Measurements from ENCODE around the gene AUTS2. TPM values are rescaled to one million over a fixed set of nuclear protein-coding genes. Genes with fewer than 3 reads are reported as not detected.

Gene AUTS2
- polyA plus RNA-seq, 3 donors, result 0.08 to 0.35 TPM; not detected in 1

DNA sequence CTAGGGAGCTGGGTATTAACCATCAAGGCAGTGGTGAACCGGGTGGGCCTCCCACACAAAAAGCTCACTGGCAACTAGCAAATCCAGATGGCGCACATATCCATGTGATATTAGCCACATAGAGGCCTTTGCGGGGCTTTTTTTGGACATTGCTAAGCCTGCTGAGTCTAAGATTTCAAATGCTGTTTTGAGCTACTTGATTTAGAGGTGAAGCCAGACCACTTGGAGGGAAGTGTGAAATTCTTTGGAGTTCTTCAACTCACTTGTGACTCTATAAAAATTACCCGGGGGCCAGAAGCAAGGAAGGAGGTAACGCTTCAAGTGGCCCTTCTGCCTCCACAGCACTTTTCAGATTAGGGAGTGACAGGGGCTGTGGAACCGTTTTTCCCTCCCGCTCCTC is 913.9 kb downstream of the AUTS2 start:
- Mint-ChIP-seq H3K9me3 (peaks cover 0 to 6% (median 3%) of the 10 kb centered on the region in 7 donors), H3K27ac (no peak overlapping the region), H3K36me3 (no peaks in the 10 kb centered on the region), H3K4me3 (no peak overlapping the region), H3K4me1 (no peaks in the 10 kb centered on the region), H3K27me3 (ENCODE audit: low read depth in 3 of 3) (peaks cover 0 to 2% (median 0%) of the 10 kb centered on the region in 3 donors)
- Histone ChIP-seq H3K27me3 (ENCODE audit: control insufficient read depth in 2 of 2, insufficient read depth in 2 of 2, low read length in 2 of 2) (no peaks in the 10 kb centered on the region), H3K27ac (ENCODE audit: low read depth in 1 of 2, low read length in 2 of 2) (no peak overlapping the region), H3K4me3 (replicated peaks in 1 of 3; ENCODE audit: low read depth in 2 of 3, low read length in 3 of 3) (no peak overlapping the region), H3K36me3 (replicated peaks in 1 of 2; ENCODE audit: control insufficient read depth in 1 of 2, insufficient read depth in 2 of 2, low read length in 2 of 2) (no peaks in the 10 kb centered on the region), H3K9ac (ENCODE audit: insufficient read depth, low read length, poor library complexity, severe bottlenecking) (no peak overlapping the region), H4K20me1 (ENCODE audit: insufficient read depth, low read length) (no peaks in the 10 kb centered on the region), H3K79me2 (ENCODE audit: insufficient read depth, low read length) (no peaks in the 10 kb centered on the region), H3K4me1 (ENCODE audit: control insufficient read depth in 1 of 2, insufficient read depth in 2 of 2, low read length in 2 of 2) (no peaks in the 10 kb centered on the region), H2AFZ (ENCODE audit: insufficient read depth, low read depth, low read length, poor library complexity, severe bottlenecking) (no peak overlapping the region), H3K4me2 (replicated peaks; ENCODE audit: extremely low read depth, low read length, poor library complexity, severe bottlenecking) (no peak overlapping the region), H3K9me3 (replicated peaks in 1 of 2; ENCODE audit: control insufficient read depth in 1 of 2, insufficient read depth in 1 of 2, low read length in 2 of 2) (peaks cover 0 to 5% of the 10 kb centered on the region in 2 donors)
- intact Hi-C loops (cut with micrococcal nuclease), result no loop called here
- no peak for DNase-seq
- TF ChIP-seq, protein P1, sequence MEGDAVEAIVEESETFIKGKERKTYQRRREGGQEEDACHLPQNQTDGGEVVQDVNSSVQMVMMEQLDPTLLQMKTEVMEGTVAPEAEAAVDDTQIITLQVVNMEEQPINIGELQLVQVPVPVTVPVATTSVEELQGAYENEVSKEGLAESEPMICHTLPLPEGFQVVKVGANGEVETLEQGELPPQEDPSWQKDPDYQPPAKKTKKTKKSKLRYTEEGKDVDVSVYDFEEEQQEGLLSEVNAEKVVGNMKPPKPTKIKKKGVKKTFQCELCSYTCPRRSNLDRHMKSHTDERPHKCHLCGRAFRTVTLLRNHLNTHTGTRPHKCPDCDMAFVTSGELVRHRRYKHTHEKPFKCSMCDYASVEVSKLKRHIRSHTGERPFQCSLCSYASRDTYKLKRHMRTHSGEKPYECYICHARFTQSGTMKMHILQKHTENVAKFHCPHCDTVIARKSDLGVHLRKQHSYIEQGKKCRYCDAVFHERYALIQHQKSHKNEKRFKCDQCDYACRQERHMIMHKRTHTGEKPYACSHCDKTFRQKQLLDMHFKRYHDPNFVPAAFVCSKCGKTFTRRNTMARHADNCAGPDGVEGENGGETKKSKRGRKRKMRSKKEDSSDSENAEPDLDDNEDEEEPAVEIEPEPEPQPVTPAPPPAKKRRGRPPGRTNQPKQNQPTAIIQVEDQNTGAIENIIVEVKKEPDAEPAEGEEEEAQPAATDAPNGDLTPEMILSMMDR (IDR thresholded peaks at IDR 0.05), result no peak
- 100% methylated on average over 3 of the region's 7 CpGs for WGBS (ENCODE audit: insufficient coverage)

DNA sequence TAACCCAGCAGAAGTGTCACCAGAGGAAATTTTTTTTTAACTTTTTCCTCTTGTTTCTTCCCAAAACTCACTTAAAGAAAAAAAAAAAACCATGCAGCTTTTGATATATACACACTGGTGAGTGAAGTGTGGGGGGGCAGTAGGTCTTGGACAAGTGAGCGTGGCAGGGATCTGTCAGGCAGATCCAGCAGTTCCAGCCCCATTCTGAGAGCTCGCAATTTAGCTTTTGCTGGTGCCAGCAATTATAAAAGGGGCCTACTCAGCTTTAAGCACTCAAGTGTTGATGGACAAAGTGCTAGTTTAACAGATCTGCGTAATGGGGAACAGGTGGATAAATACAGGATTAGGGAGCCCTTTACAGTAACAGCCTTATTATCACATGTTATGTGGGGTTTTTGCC is 914.5 kb downstream of the AUTS2 start:
- H4K20me1 ChIP-seq (ENCODE audit: insufficient read depth, low read length), result no peaks in the 10 kb centered on the region
- no peaks in the 10 kb centered on the region for H3K36me3 ChIP-seq (replicated peaks in 1 of 2; ENCODE audit: control insufficient read depth in 1 of 2, insufficient read depth in 2 of 2, low read length in 2 of 2)
- no peaks in the 10 kb centered on the region for H3K4me1 Mint-ChIP-seq
- no peak for DNase-seq
- no peaks in the 10 kb centered on the region for H3K79me2 ChIP-seq (ENCODE audit: insufficient read depth, low read length)
- H3K9me3 ChIP-seq (replicated peaks in 1 of 2; ENCODE audit: control insufficient read depth in 1 of 2, insufficient read depth in 1 of 2, low read length in 2 of 2), result peaks cover 0 to 5% of the 10 kb centered on the region in 2 donors
- peaks cover 0 to 2% (median 0%) of the 10 kb centered on the region in 3 donors for H3K27me3 Mint-ChIP-seq (ENCODE audit: low read depth in 3 of 3)
- H3K4me2 ChIP-seq (replicated peaks; ENCODE audit: extremely low read depth, low read length, poor library complexity, severe bottlenecking), result no peak overlapping the region
- H3K9ac ChIP-seq (ENCODE audit: insufficient read depth, low read length, poor library complexity, severe bottlenecking), result no peak overlapping the region
- no peak overlapping the region for H2AFZ ChIP-seq (ENCODE audit: insufficient read depth, low read depth, low read length, poor library complexity, severe bottlenecking)
- intact Hi-C loops (cut with micrococcal nuclease), result no loop called here
- no peak overlapping the region for H3K4me3 Mint-ChIP-seq
- no peaks in the 10 kb centered on the region for H3K36me3 Mint-ChIP-seq
- H3K4me1 ChIP-seq (ENCODE audit: control insufficient read depth in 1 of 2, insufficient read depth in 2 of 2, low read length in 2 of 2), result no peaks in the 10 kb centered on the region
- H3K27me3 ChIP-seq (ENCODE audit: control insufficient read depth in 2 of 2, insufficient read depth in 2 of 2, low read length in 2 of 2), result no peaks in the 10 kb centered on the region
- H3K9me3 Mint-ChIP-seq, result peaks cover 0 to 6% (median 3%) of the 10 kb centered on the region in 7 donors
- TF ChIP-seq, protein P1 (IDR thresholded peaks at IDR 0.05), result no peak
- H3K27ac ChIP-seq (ENCODE audit: low read depth in 1 of 2, low read length in 2 of 2), result no peak overlapping the region
- H3K4me3 ChIP-seq (replicated peaks in 1 of 3; ENCODE audit: low read depth in 2 of 3, low read length in 3 of 3), result no peak overlapping the region
- no peak overlapping the region for H3K27ac Mint-ChIP-seq
- WGBS (ENCODE audit: insufficient coverage), result 86% methylated on average over 1 of the region's 3 CpGs

Measured in CD14-positive monocyte (primary cell).